KOPT-K1 (cell line): Measurements from ENCODE around the gene SORD.

Experiments
- H3K27ac ChIP-seq: fragments of 200-600 bp; sonication (generic); 2 replicates; pipeline ENCODE4 v1.5.1; 2016; ENCODE audit warnings: antibody characterized with exemption, mild to moderate bottlenecking, low read depth, low read length; ENCODE audit not compliant: poor library complexity, severe bottlenecking
- H3K36me3 ChIP-seq: fragments of 200-600 bp; sonication (generic); 2 replicates; pipeline ENCODE4 v1.5.1; 2017; ENCODE audit warnings: antibody characterized with exemption, mild to moderate bottlenecking, low read length, moderate library complexity; ENCODE audit not compliant: insufficient read depth
- H3K9me3 ChIP-seq: fragments of 200-600 bp; sonication (generic); 2 replicates; pipeline ENCODE4 v1.5.1; 2017; ENCODE audit warnings: antibody characterized with exemption, low read length, mild to moderate bottlenecking; ENCODE audit not compliant: insufficient read depth, poor library complexity, severe bottlenecking

Gene SORD

DNA sequence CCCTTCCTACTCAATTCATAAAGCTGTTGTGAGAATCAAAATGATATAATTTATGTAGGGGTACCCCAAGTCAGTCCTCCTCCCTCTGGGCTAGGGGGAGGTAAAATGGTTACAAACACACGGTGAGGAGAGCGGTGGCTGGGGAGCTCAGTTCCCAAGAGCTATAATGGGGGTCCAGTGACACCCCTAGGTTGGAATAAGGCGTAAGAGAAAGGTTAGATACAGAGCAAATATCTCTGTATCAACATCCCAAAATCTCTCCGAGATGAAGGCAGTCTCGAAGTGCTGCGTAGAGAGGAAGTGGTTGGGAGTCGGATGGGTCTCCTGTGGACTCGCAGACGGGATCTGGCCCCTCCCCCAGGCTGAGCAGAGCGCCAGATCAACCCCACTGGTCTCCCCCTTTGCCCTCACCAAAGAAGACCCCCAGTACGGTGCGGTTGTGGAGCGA lies 89.2 kb downstream of the SORD start:
- Histone ChIP-seq H3K27ac (no peak overlapping the region), H3K9me3 (no peaks in the 10 kb centered on the region), H3K36me3 (no peaks in the 10 kb centered on the region)

DNA sequence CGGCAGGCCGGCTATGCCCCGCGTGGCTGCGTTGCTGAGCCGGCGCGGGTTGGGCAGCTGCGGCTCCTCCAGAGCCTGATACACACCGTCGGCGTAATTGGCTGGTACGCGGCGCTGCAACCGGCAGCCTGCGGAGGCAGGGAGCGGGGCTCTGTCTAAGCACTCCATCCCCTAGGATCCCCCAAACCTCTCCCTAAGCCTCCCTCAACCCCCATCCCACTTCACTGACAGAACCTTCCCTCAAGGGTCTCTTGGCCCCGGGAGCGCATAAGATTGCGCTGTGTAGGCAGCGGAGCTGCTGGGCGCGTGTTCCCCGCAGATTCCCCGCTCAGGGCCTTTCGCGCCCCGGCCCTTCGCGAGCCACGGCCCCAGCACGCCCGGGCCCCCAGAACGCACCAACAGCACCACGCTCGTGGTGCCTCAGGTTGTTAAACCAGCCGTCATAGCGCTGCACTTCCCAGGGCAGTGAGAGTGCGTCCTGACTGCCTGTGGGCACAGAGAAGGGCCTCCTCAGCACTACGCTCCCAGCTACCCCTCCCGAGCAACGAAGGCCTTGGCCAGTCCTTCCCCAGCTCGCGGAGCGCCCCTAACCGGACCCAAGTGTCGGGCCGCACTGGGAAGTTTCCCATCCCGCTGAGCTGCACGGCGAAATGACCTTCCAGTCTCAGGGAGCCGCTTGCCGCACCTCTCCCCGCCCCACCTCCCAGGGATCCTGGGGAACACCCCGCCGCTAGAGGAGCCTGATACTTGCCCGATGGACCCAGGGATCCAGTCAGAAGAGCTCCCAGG lies 89.8 kb downstream of the SORD start:
- Histone ChIP-seq H3K9me3 (no peaks in the 10 kb centered on the region), H3K27ac (no peak overlapping the region), H3K36me3 (no peaks in the 10 kb centered on the region)

DNA sequence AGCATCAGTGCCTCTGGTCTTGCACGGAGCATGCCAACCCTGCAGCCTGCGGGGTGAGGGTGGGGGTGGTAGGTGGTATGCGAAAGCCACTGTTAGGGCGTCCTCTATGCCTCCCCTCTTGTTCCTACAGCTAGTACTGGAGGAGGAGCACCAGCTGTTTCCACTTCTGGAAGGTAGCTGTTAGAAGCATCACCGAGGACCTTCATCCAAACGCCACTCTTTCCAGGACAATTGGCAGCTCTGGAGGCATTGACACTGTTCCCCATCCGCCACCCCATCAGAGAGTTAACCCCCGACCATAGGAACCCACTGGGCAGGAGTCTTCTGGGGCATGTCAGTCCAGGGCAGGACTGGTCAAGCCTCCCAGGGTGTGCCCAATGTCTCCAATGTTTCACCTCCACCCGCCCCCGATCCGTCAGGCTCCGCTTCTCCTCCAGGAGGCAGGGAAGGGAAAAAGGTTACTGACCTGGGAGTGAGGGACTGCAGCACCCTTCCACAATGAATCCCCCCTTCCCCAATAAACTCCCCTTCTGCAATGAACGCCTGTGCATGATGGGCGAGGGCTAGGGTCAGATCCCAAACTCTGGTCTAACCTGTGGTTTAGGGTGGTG lies 90.5 kb downstream of the SORD start:
- Histone ChIP-seq H3K36me3 (no peaks in the 10 kb centered on the region), H3K27ac (no peak overlapping the region), H3K9me3 (no peaks in the 10 kb centered on the region)

DNA sequence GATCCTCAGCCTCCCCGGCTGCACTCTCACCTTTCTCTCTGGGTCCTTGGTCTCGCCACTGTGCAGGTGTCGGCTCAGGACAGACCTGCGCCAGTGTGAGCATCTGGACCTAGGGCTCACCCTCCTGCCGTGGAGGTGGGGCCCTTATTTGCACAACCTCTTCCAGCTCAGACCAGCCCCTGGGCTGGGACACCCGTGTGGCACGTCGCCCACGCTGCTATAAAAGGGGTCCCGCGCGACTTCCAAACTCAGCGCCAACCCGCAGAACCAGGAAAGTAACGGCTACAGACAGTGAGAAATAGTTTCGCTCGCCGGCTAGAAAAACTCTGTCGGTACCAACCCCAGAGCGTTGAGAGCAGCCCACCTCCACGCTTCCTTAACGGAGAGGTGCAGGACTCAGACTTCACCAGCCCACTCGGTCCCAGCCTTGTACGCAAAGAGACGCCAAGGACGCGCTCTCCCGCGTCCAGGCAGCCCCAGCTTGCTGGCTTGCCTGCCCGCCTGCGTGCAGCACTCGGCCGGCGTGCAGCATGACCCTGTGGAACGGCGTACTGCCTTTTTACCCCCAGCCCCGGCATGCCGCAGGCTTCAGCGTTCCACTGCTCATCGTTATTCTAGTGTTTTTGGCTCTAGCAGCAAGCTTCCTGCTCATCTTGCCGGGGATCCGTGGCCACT lies 91.2 kb downstream of the SORD start, which contains the start of the genes DUOX2 and DUOXA2:
TSS of gene DUOX2 (minus strand) at position 97 of the 675 bp plus-strand sequence. CDS start 761 bp downstream, outside the sequence.
TSS of gene DUOXA2 (plus strand) at position 251 of the 675 bp plus-strand sequence. CDS start at position 531, 280 bp downstream.
- Histone ChIP-seq H3K9me3 (no peaks in the 10 kb centered on the region), H3K36me3 (no peaks in the 10 kb centered on the region), H3K27ac (no peak within 1 kb of the TSS)

DNA sequence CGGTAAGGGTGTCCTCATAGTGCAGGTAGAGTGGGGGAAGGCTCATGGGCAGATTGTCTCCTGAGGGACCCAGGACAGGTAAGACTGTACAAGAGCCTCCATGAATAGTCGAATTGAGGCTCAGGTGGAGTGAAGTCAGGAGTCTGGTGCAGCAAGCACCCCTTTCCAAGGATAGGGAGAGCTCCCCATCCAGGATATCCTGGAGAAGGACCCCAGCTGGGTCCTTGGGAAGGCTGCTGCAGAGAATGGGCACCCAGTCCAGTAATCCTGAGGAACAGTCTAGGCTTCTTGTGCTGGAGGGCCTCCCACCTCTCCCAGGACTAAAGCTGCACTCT lies 91.7 kb downstream of the SORD start:
- Histone ChIP-seq H3K36me3 (no peaks in the 10 kb centered on the region), H3K27ac (no peak overlapping the region)

DNA sequence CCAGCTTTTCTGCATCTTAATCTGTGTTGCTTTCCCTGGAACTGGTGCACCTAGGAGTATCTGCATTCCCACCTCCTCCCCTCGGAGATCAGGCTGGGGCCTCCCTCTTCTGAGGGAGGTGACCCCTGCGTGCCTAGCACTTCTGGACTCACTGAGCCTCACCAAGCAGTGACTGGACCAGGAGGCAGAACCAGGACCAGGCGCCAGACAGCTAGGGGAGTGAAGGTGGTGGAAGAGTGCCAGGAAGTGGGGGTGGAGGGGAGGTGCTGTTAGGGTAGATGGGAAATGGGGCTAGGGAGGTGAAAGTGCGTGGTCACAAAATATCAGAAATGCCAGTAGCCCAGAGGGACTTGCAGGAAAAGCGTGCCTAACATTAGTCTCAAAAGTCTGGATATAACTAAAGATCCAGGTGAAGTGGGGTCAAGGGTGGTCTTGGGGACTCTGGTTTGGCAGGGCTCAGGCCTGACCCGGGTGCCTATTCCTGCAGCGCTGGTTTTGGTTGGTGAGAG lies 92.4 kb downstream of the SORD start:
- no peaks in the 10 kb centered on the region for H3K9me3 ChIP-seq
- H3K36me3 ChIP-seq = no peaks in the 10 kb centered on the region
- no peak overlapping the region for H3K27ac ChIP-seq

More for the DNA sequence above, 91.7 kb downstream of the SORD start:
- H3K9me3 ChIP-seq = no peaks in the 10 kb centered on the region

DNA sequence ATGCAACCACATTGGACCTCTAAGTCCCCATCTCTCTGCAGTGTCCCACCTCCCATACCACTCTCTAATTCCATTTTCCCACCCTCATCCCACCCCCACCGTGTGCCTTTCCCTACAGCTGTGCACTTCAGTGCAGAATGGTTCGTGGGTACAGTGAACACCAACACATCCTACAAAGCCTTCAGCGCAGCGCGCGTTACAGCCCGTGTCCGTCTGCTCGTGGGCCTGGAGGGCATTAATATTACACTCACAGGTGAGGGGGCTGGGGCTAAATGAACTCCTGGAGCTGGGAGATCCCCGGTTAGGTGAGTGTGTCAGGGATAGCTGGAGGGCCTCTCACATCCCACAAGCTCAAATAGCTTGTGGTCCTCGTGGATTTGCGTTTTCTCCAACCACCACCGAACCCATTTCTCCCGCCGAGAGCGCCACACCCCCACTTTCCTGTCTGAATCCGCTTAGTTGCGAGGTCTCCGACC lies 93.0 kb downstream of the SORD start:
- Histone ChIP-seq H3K9me3 (no peaks in the 10 kb centered on the region), H3K27ac (no peak overlapping the region), H3K36me3 (no peaks in the 10 kb centered on the region)

DNA sequence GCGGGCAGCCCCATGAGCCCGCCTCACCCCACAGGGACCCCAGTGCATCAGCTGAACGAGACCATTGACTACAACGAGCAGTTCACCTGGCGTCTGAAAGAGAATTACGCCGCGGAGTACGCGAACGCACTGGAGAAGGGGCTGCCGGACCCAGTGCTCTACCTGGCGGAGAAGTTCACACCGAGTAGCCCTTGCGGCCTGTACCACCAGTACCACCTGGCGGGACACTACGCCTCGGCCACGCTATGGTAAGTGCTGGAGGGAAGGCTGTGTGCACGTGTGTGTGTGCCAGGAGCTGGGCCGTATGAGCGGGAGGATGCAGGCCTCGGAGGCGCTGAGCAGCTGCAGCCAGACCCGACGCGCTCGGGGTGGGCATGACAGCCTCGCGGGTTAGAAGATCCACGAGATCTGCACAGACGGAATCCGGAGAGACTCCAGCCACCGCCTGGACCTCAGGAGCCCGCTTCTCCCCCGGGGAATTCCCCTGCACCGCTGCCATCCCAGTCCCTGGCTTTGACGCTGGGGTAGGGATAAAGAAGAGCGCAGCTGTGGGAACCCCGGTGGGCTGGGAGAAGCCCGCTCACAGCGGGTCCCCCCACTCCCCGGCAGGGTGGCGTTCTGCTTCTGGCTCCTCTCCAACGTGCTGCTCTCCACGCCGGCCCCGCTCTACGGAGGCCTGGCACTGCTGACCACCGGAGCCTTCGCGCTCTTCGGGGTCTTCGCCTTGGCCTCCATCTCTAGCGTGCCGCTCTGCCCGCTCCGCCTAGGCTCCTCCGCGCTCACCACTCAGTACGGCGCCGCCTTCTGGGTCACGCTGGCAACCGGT lies 93.7 kb downstream of the SORD start:
- H3K36me3 ChIP-seq = no peaks in the 10 kb centered on the region
- no peaks in the 10 kb centered on the region for H3K9me3 ChIP-seq
- no peak overlapping the region for H3K27ac ChIP-seq

DNA sequence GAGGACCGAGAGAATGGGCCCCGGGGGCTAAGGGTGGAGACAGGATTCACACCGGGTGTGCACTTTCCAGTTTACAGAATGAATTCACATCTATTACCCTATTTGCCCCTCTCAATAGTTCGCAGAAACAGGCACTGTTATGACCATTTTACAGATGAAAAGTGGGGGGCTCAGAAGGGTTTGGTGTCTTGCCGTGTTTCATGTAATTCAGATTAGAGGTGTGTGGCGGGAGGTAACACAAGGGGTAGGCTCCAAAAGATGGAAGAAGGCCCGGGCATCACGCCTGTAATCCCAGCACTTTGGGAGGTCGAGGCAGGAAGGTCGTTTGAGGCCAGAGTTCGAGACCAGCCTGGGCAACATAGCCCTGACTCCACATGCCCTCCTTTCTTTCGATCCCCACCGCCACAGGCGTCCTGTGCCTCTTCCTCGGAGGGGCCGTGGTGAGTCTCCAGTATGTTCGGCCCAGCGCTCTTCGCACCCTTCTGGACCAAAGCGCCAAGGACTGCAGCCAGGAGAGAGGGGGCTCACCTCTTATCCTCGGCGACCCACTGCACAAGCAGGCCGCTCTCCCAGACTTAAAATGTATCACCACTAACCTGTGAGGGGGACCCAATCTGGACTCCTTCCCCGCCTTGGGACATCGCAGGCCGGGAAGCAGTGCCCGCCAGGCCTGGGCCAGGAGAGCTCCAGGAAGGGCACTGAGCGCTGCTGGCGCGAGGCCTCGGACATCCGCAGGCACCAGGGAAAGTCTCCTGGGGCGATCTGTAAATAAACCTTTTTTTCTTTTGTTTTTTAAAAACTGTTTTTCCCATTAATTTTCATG lies 94.5 kb downstream of the SORD start:
- no peaks in the 10 kb centered on the region for H3K36me3 ChIP-seq
- H3K9me3 ChIP-seq = no peaks in the 10 kb centered on the region
- no peak overlapping the region for H3K27ac ChIP-seq

DNA sequence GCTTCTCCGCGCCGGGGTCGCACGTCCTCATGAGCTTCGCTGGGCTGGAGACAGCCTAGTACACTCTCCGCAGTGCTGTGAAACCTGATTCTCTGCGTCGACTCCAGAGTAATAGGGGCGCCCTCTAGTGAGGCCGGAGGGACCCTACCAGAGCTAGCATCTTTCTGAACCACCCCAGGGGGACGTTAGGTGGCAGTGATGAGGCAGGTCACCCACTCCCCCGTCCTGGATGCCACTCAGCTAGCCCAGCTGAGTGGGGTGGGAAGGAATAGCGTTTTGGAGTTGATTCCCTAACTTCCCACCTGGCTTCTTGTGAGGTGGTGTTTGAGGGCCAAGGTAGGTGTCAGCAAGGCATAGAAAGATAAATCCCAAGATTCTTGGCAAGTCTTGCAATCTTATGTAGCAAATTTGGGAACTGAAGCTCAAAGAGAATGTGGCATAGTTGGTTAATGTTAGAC lies 95.2 kb downstream of the SORD start:
- no peaks in the 10 kb centered on the region for H3K36me3 ChIP-seq
- H3K27ac ChIP-seq = no peak overlapping the region
- H3K9me3 ChIP-seq = no peaks in the 10 kb centered on the region

DNA sequence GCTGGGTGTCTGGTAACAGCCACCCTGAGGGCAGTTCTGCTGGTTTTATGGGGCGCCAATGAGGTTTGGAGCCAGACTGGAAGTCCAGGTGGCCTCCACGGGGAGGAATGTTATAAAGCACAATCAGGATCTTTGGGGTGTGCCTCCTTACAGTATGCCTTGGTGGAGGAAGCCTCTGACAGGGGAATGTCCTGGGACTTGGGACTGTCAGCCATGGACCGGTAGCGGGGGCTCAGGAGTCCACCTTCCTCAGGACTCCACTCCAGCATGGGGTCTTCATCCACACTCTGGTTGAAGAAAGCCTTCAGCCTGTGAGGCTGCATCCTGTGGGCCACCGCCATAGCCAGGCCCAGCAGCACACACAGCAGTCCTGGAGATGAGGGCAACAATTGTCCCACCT lies 96.0 kb downstream of the SORD start:
- Histone ChIP-seq H3K36me3 (no peaks in the 10 kb centered on the region), H3K9me3 (no peaks in the 10 kb centered on the region), H3K27ac (no peak overlapping the region)

DNA sequence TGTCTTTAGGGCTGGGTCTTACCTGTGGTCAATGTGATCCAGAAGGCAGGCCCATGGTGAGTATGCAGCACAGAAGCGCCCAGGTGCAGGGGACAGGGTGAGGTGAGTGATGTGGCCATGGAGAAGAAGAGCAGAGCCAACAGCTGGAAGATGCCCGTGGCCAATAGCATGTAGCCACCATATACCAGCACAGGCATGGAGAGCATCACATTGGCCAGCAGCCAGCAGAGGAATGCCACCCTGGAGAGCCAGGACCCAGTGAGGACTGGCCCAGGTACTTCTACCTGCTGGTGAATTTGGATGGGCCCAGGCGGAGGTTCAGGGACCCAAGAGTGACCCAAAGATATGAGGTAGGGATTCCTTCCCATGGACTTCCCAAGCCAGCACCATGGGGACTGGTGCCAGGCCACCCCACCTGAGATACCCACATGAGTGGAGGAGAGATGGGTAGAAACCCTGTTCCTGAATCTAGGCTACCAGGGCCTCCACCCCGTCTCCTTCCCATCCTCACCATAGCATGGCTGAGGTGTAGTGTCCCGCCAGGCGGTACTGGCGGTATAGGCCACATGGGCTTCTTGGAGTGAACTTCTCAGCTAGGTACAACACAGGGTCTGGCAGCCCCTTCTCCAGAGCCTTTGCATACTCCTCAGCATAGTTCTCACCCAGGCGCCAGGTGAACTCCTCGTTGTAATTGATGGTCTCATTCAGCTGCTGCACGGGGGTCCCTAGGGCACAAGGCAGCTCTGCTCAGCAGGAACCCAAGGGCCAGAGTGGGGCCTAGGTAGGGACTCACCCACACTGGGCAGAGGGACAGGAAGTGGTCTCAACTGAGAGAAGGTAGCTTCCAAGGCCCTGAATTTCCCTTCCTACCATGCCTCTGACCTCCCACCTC lies 97.3 kb downstream of the SORD start:
- Histone ChIP-seq H3K27ac (no peak overlapping the region), H3K9me3 (no peaks in the 10 kb centered on the region), H3K36me3 (no peaks in the 10 kb centered on the region)

DNA sequence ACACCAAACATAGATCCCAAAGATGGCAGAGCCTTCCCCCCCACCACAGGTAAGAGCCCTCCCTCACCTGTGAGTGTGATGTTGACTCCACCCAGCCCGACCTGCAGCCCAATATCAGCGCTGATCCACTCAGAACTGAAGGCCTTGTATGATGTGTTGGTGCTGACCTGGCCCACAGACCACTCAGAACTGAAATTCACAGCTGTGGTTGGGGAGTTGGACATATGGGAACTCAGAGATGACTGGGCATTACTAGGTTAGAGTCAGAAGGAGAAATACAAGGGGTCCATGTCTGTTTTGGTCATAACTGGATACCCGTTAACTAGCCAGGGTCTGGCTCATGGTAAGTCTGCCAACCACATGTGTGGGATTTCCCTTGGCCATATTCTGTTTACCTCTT lies 98.0 kb downstream of the SORD start:
- H3K36me3 ChIP-seq = no peaks in the 10 kb centered on the region
- H3K9me3 ChIP-seq = no peaks in the 10 kb centered on the region
- H3K27ac ChIP-seq = no peak overlapping the region
